ENCODE results near the gene SULT1A2. TPM values are rescaled to one million over a fixed set of nuclear protein-coding genes. Genes with fewer than 3 reads are reported as not detected.
"Not testable (repeated sequence)": the region's sequence is repeated elsewhere in the genome, so short reads cannot be mapped to it uniquely, and the experiment has no call there.

Gene SULT1A2
- total RNA-seq, 1 experiment from 2014 or later = not detected

DNA sequence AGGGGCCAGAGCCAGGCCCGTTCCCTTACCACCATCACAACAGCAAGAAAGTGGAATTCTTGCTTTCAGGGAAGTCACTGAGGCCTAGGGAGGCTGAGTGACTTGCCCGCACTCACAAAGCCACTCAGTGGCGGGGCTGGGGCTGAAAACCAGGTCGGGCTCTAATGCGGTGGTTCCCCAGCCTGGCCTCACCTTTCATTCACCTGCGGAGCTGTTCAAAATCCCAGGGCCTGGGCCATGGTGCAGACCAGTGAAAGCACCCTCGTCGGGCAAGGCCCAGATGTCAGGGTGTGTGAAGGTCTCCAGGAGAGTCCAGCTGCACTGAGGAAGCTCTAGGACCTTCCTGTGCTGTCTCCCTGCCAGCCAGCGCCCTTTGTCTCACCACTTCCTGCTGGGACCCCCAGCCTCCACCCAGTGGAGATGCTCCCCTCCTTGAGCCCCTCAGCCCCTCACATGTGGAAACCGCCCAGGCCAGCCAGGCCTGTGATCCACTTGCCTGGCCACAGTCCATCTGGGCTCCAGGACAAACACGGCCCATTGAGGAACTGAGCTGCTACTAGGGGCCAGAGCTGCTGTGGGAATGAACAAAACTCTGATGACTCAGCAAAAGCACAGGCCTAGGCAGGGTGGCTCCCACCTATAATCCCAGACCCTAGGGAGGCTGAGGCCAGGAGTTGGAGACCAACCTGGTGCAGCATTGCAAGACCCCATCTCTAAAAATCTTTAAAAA is 12.2 kb upstream of the SULT1A2 start:
- in situ Hi-C loops (cut with HindIII; ENCODE audit: low pct_unique_long_range_greater_than_20kb, low sequenced_read_pairs); intact Hi-C loops (cut with micrococcal nuclease; ENCODE audit: unreplicated experiment); H3K27me3 ChIP-seq (ENCODE audit: control insufficient read depth, insufficient read depth, low read length); BruUV-seq (replicated peaks); DNase-seq (ENCODE audit: low read depth, low spot score); H3K27ac ChIP-seq (ENCODE audit: low read length); H3K36me3 ChIP-seq (ENCODE audit: control insufficient read depth, insufficient read depth, low read length); H3K4me3 ChIP-seq (ENCODE audit: low read depth in 2 of 2, low read length in 2 of 2); H3K4me1 ChIP-seq (ENCODE audit: control insufficient read depth, insufficient read depth, low read length); ATAC-seq; H3K9me3 ChIP-seq (ENCODE audit: control insufficient read depth, insufficient read depth, low read depth, low read length): not testable (repeated sequence)
- CTCF ChIA-PET = interaction anchor here (0.6 kb wide), 1 partner anchor 15 kb away, joined by 5 read pairs; no protein-coding TSS in a partner anchor
- POLR2A ChIA-PET = interaction anchor here (0.5 kb wide), 1 partner anchor 12 kb away, joined by 6 read pairs; no protein-coding TSS in a partner anchor

- in situ Hi-C loops (cut with HindIII; ENCODE audit: low pct_unique_long_range_greater_than_20kb, low sequenced_read_pairs); H3K9me3 ChIP-seq (ENCODE audit: control insufficient read depth, insufficient read depth, low read depth, low read length); POLR2A ChIA-PET; CTCF ChIA-PET; H3K4me3 ChIP-seq (ENCODE audit: low read depth in 2 of 2, low read length in 2 of 2); ATAC-seq; H3K36me3 ChIP-seq (ENCODE audit: control insufficient read depth, insufficient read depth, low read length); H3K4me1 ChIP-seq (ENCODE audit: control insufficient read depth, insufficient read depth, low read length); intact Hi-C loops (cut with micrococcal nuclease; ENCODE audit: unreplicated experiment); H3K27me3 ChIP-seq (ENCODE audit: control insufficient read depth, insufficient read depth, low read length); BruUV-seq (replicated peaks); H3K27ac ChIP-seq (ENCODE audit: low read length); DNase-seq (ENCODE audit: low read depth, low spot score): not testable (repeated sequence)
These were observed 11.6 kb upstream of the SULT1A2 start for GRCh38 chr16:28608496-28608808.

DNA sequence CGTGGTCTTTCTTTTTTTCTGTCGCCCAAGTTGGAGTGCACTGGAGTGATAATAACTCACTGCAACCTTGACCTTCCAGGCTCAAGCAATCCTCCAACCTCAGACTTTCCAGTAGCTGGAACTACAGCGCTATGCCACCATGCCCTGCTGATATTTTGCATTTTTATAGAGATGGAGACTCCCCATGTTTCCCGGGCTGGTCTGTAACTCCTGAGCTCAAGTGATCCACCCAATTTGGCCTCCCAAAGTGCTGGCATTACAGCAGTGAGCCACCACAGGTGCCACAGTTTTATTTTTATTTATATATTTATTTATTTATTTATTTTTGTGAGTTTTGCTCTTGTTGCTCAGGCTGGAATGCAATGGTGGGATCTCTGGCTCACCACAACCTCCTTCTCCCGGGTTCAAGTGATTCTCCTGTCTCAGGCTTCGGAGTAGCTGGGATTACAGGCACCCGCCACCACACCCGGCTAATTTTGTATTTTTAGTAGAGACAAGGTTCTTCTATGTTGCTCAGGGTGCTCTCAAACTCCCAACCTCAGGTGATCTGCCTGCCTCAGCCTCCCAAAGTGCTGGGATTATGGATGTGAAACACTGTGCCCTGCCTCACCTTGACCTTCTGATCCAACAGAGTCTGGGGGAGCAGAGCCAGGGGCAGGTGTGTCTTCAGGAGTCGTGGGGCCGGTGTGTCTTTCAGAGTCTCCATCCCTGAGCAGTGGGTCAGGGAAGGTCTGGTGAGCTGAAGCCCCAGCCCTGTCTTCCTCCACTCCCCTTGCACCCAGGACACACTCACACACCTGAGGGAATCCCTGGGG is 11.0 kb upstream of the SULT1A2 start:
- POLR2A ChIA-PET; H3K27ac ChIP-seq (ENCODE audit: low read length); H3K9me3 ChIP-seq (ENCODE audit: control insufficient read depth, insufficient read depth, low read depth, low read length); ATAC-seq; DNase-seq (ENCODE audit: low read depth, low spot score); H3K27me3 ChIP-seq (ENCODE audit: control insufficient read depth, insufficient read depth, low read length); H3K4me1 ChIP-seq (ENCODE audit: control insufficient read depth, insufficient read depth, low read length); H3K4me3 ChIP-seq (ENCODE audit: low read depth in 2 of 2, low read length in 2 of 2); CTCF ChIA-PET; intact Hi-C loops (cut with micrococcal nuclease; ENCODE audit: unreplicated experiment); BruUV-seq (replicated peaks); in situ Hi-C loops (cut with HindIII; ENCODE audit: low pct_unique_long_range_greater_than_20kb, low sequenced_read_pairs); H3K36me3 ChIP-seq (ENCODE audit: control insufficient read depth, insufficient read depth, low read length): not testable (repeated sequence)

DNA sequence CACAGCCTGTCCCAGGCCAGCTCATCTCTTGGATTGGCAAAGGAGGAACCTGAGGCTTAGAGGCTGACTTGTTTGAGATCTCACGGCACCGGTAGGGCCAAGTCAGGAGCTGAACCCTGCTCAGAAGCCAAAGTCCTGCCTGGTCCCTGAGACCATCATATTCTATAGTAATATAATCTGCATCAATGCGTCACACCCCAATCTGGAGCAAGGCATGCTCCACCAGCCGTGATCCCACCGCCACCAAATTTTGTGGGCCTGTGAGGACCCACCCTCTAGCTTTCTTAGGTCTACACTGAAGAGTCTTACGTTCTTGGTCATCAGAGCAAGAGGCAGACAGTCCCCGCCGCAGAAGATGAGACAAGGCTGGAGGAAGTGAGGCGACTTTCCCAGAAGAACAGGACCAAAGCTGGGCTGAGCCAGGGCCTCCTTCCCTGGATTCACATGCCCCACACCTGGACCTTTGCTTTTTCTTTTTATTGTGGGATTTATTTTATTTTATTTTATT is 10.3 kb upstream of the SULT1A2 start:
- ChIA-PET POLR2A (no interaction called here), CTCF (no interaction called here)
- in situ Hi-C loops (cut with HindIII; ENCODE audit: low pct_unique_long_range_greater_than_20kb, low sequenced_read_pairs) (no loop called here), intact Hi-C loops (cut with micrococcal nuclease; ENCODE audit: unreplicated experiment) (no loop called here)
- Histone ChIP-seq H3K4me3 (ENCODE audit: low read depth in 2 of 2, low read length in 2 of 2) (no peak overlapping the region), H3K27me3 (ENCODE audit: control insufficient read depth, insufficient read depth, low read length) (no peaks in the 10 kb centered on the region), H3K27ac (ENCODE audit: low read length) (no peak overlapping the region), H3K9me3 (ENCODE audit: control insufficient read depth, insufficient read depth, low read depth, low read length) (no peaks in the 10 kb centered on the region), H3K36me3 (ENCODE audit: control insufficient read depth, insufficient read depth, low read length) (no peaks in the 10 kb centered on the region), H3K4me1 (ENCODE audit: control insufficient read depth, insufficient read depth, low read length) (no peaks in the 10 kb centered on the region; the same call in 1 of the 2 replicates)
- ATAC-seq (no peak), DNase-seq (ENCODE audit: low read depth, low spot score) (no peak)
- TF ChIP-seq, protein P1, sequence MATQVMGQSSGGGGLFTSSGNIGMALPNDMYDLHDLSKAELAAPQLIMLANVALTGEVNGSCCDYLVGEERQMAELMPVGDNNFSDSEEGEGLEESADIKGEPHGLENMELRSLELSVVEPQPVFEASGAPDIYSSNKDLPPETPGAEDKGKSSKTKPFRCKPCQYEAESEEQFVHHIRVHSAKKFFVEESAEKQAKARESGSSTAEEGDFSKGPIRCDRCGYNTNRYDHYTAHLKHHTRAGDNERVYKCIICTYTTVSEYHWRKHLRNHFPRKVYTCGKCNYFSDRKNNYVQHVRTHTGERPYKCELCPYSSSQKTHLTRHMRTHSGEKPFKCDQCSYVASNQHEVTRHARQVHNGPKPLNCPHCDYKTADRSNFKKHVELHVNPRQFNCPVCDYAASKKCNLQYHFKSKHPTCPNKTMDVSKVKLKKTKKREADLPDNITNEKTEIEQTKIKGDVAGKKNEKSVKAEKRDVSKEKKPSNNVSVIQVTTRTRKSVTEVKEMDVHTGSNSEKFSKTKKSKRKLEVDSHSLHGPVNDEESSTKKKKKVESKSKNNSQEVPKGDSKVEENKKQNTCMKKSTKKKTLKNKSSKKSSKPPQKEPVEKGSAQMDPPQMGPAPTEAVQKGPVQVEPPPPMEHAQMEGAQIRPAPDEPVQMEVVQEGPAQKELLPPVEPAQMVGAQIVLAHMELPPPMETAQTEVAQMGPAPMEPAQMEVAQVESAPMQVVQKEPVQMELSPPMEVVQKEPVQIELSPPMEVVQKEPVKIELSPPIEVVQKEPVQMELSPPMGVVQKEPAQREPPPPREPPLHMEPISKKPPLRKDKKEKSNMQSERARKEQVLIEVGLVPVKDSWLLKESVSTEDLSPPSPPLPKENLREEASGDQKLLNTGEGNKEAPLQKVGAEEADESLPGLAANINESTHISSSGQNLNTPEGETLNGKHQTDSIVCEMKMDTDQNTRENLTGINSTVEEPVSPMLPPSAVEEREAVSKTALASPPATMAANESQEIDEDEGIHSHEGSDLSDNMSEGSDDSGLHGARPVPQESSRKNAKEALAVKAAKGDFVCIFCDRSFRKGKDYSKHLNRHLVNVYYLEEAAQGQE (IDR thresholded peaks at IDR 0.05; ENCODE audit: insufficient read depth in 1 of 2, low read depth in 2 of 2, low read length in 1 of 2) = no peak
- no peak for TF ChIP-seq SIN3A (IDR thresholded peaks at IDR 0.05; ENCODE audit: borderline replicate concordance, insufficient read depth, low read depth, low read length)
- TF ChIP-seq POLR2AphosphoS5 (IDR thresholded peaks at IDR 0.05; ENCODE audit: low read depth, low read length) = no peak
- TF ChIP-seq TCF7L2 (IDR thresholded peaks at IDR 0.05; ENCODE audit: low read depth, low read length) = no peak
- TF ChIP-seq, protein P2, sequence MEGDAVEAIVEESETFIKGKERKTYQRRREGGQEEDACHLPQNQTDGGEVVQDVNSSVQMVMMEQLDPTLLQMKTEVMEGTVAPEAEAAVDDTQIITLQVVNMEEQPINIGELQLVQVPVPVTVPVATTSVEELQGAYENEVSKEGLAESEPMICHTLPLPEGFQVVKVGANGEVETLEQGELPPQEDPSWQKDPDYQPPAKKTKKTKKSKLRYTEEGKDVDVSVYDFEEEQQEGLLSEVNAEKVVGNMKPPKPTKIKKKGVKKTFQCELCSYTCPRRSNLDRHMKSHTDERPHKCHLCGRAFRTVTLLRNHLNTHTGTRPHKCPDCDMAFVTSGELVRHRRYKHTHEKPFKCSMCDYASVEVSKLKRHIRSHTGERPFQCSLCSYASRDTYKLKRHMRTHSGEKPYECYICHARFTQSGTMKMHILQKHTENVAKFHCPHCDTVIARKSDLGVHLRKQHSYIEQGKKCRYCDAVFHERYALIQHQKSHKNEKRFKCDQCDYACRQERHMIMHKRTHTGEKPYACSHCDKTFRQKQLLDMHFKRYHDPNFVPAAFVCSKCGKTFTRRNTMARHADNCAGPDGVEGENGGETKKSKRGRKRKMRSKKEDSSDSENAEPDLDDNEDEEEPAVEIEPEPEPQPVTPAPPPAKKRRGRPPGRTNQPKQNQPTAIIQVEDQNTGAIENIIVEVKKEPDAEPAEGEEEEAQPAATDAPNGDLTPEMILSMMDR (IDR thresholded peaks at IDR 0.05) = no peak
- BruUV-seq (replicated peaks) = no TSS peak

All from Panc1 (cell line).